ENCODE data around the gene LIMS1.

GRCh38 chr2:108628936-108629335 lies 94.7 kb downstream of the LIMS1 start:
- no peak for TF ChIP-seq CTCF (IDR thresholded peaks at IDR 0.05; ENCODE audit: extremely low read depth in 1 of 2, insufficient read depth in 1 of 2, low read depth in 1 of 2, low read length in 2 of 2)
- no peak for TF ChIP-seq POLR2A (IDR thresholded peaks at IDR 0.05; ENCODE audit: low read depth, low read length)

Data from endothelial cell of umbilical vein (primary cell).